ENCODE measurements around the gene ISLR.
A peak's percentile ranks its signal among the peaks of the same experiment; 100 is the strongest.

Gene ISLR

GRCh38 chr15:74141591-74141990 lies 31.9 kb upstream of the ISLR start:
- no peak overlapping the region for H3K4me3 ChIP-seq
- H3K36me3 ChIP-seq, result no peaks in the 10 kb centered on the region
- no peak for DNase-seq
- no peak for TF ChIP-seq CTCF (IDR thresholded peaks at IDR 0.05)
- H3K27me3 ChIP-seq, result peaks cover 0 to 33% of the 10 kb centered on the region in 2 donors
- H3K9me3 ChIP-seq, result peaks cover 0 to 7% (median 7%) of the 10 kb centered on the region in 3 donors
- peaks cover 0 to 14% (median 10%) of the 10 kb centered on the region in 4 donors for H3K4me1 ChIP-seq
- H3K27ac ChIP-seq, result no peak overlapping the region
- intact Hi-C loops (cut with DNase I; ENCODE audit: low total_unique reads), result no loop called here

- Histone ChIP-seq H3K36me3 (no peaks in the 10 kb centered on the region), H3K27me3 (peaks cover 0 to 14% of the 10 kb centered on the region in 2 donors), H3K9me3 (peaks cover 0 to 9% (median 7%) of the 10 kb centered on the region in 3 donors), H3K27ac (no peak overlapping the region), H3K4me3 (no peak overlapping the region), H3K4me1 (no peaks in the 10 kb centered on the region)
- intact Hi-C loops (cut with DNase I; ENCODE audit: low total_unique reads), result no loop called here
- DNase-seq, result no peak
- no peak for TF ChIP-seq CTCF (IDR thresholded peaks at IDR 0.05)
Observed at GRCh38 chr15:74144153-74144775, 29.2 kb upstream of the ISLR start.

GRCh38 chr15:74146277-74146800 lies 27.2 kb upstream of the ISLR start:
- no peak overlapping the region for H3K4me3 ChIP-seq
- H3K27ac ChIP-seq, result no peak overlapping the region
- peaks cover 0 to 9% (median 7%) of the 10 kb centered on the region in 3 donors for H3K9me3 ChIP-seq
- DNase-seq, result no peak
- TF ChIP-seq CTCF (IDR thresholded peaks at IDR 0.05), result no peak
- H3K36me3 ChIP-seq, result no peaks in the 10 kb centered on the region
- peaks cover 0 to 12% of the 10 kb centered on the region in 2 donors for H3K27me3 ChIP-seq
- no peaks in the 10 kb centered on the region for H3K4me1 ChIP-seq
- intact Hi-C loops (cut with DNase I; ENCODE audit: low total_unique reads), result no loop called here

GRCh38 chr15:74147051-74147450 lies 26.5 kb upstream of the ISLR start:
- Histone ChIP-seq H3K9me3 (peaks cover 0 to 9% (median 7%) of the 10 kb centered on the region in 3 donors), H3K27ac (no peak overlapping the region), H3K27me3 (peaks cover 0 to 10% of the 10 kb centered on the region in 2 donors), H3K4me1 (no peaks in the 10 kb centered on the region), H3K4me3 (no peak overlapping the region), H3K36me3 (no peaks in the 10 kb centered on the region)
- intact Hi-C loops (cut with DNase I; ENCODE audit: low total_unique reads), result no loop called here
- DNase-seq, result no peak
- no peak for TF ChIP-seq CTCF (IDR thresholded peaks at IDR 0.05)

- no peaks in the 10 kb centered on the region for H3K9me3 ChIP-seq
Observed at GRCh38 chr15:74155766-74156417, 17.6 kb upstream of the ISLR start.

More at GRCh38 chr15:74155766-74156417, 17.6 kb upstream of the ISLR start:
- H3K27ac ChIP-seq, result peak overlapping the region; percentile 69 to 70
- intact Hi-C loops (cut with DNase I; ENCODE audit: low total_unique reads), result no loop called here
- no peaks in the 10 kb centered on the region for H3K27me3 ChIP-seq
- peaks cover 0 to 47% (median 33%) of the 10 kb centered on the region in 4 donors for H3K4me1 ChIP-seq
- no peak for DNase-seq
- no peak overlapping the region for H3K4me3 ChIP-seq
- no peaks in the 10 kb centered on the region for H3K36me3 ChIP-seq
- no peak for TF ChIP-seq CTCF (IDR thresholded peaks at IDR 0.05)
